H9 (cell line): Measurements from ENCODE around the gene CC2D2B. TPM values are rescaled to one million over a fixed set of nuclear protein-coding genes. Genes with fewer than 3 reads are reported as not detected.
A peak's percentile ranks its signal among the peaks of the same experiment; 100 is the strongest.
"Not testable (repeated sequence)": the region's sequence is repeated elsewhere in the genome, so short reads cannot be mapped to it uniquely, and the experiment has no call there.

Experiments used
- DNase-seq: peaks from one replicate; pipeline ENCODE4 v3.0.0-alpha.2; 2017
- H2AFZ ChIP-seq: one replicate; pipeline ENCODE4 v1.6.1; 2013; ENCODE audit warnings: mild to moderate bottlenecking, low read length, control low read depth, moderate library complexity
- H2AK5ac ChIP-seq: 2 replicates; pipeline ENCODE4 v1.6.1; 2013; ENCODE audit warnings: low read length, control low read depth, mixed read lengths; ENCODE audit not compliant: insufficient read length
- H2BK120ac ChIP-seq: one replicate; pipeline ENCODE4 v1.6.1; 2013; ENCODE audit warnings: low read depth, mild to moderate bottlenecking, low read length, control low read depth, inconsistent platforms; ENCODE audit not compliant: poor library complexity, severe bottlenecking
- H2BK12ac ChIP-seq: 2 replicates; pipeline ENCODE4 v1.6.1; 2013; ENCODE audit warnings: low read length, control low read depth, mixed read lengths, low read depth; ENCODE audit not compliant: insufficient read length
- H2BK15ac ChIP-seq: 2 replicates; pipeline ENCODE4 v1.6.1; 2013; ENCODE audit warnings: low read depth, low read length, control low read depth
- H2BK20ac ChIP-seq: one replicate; pipeline ENCODE4 v1.6.1; 2013; ENCODE audit warnings: low read depth, mild to moderate bottlenecking, low read length, control low read depth, inconsistent platforms; ENCODE audit not compliant: poor library complexity, severe bottlenecking
- H2BK5ac ChIP-seq: 2 replicates; pipeline ENCODE4 v1.6.1; 2013; ENCODE audit warnings: low read length, control low read depth, mixed read lengths; ENCODE audit not compliant: insufficient read length
- H3K14ac ChIP-seq: 2 replicates; pipeline ENCODE4 v1.6.1; 2013; ENCODE audit warnings: low read length, control low read depth; ENCODE audit not compliant: insufficient read depth
- H3K18ac ChIP-seq: 2 replicates; pipeline ENCODE4 v1.6.1; 2013; ENCODE audit warnings: low read depth, mild to moderate bottlenecking, mixed read lengths, low read length, control low read depth; ENCODE audit not compliant: insufficient read length
- H3K23ac ChIP-seq: 2 replicates; pipeline ENCODE4 v1.6.1; 2013; ENCODE audit warnings: low read length, control low read depth, mixed read lengths, low read depth; ENCODE audit not compliant: insufficient read length
- H3K23me2 ChIP-seq: 2 replicates; pipeline ENCODE4 v1.6.1; 2013; ENCODE audit warnings: low read depth, mild to moderate bottlenecking, mixed read lengths, low read length, control low read depth; ENCODE audit not compliant: insufficient read length, poor library complexity, severe bottlenecking
- H3K27ac ChIP-seq: 2 replicates; pipeline ENCODE4 v1.5.1; 2013; ENCODE audit warnings: low read length, control low read depth, mixed read lengths, low read depth; ENCODE audit not compliant: insufficient read length
- H3K27me3 ChIP-seq: 2 replicates; pipeline ENCODE4 v1.6.1; 2013; ENCODE audit warnings: low read length, control low read depth, inconsistent platforms; ENCODE audit not compliant: insufficient read depth
- H3K4ac ChIP-seq: 2 replicates; pipeline ENCODE4 v1.6.1; 2013; ENCODE audit warnings: low read depth, mild to moderate bottlenecking, control low read depth, inconsistent platforms, low read length, moderate library complexity
- H3K4me1 ChIP-seq: 2 replicates; pipeline ENCODE4 v1.6.1; 2013; ENCODE audit warnings: low read length, control low read depth, inconsistent platforms; ENCODE audit not compliant: insufficient read depth
- H3K4me2 ChIP-seq: 2 replicates; pipeline ENCODE4 v1.6.1; 2013; ENCODE audit warnings: low read length, control low read depth, mixed read lengths; ENCODE audit not compliant: insufficient read length, insufficient read depth
- H3K56ac ChIP-seq: 2 replicates; pipeline ENCODE4 v1.6.1; 2013; ENCODE audit warnings: low read depth, mild to moderate bottlenecking, mixed read lengths, low read length, control low read depth; ENCODE audit not compliant: insufficient read length
- H3K79me1 ChIP-seq: 2 replicates; pipeline ENCODE4 v1.6.1; 2013; ENCODE audit warnings: low read depth, mild to moderate bottlenecking, moderate library complexity, low read length, control low read depth, inconsistent platforms; ENCODE audit not compliant: insufficient read depth, poor library complexity, severe bottlenecking
- H3K79me2 ChIP-seq: 2 replicates; pipeline ENCODE4 v1.6.1; 2013; ENCODE audit warnings: low read length, control low read depth, inconsistent platforms; ENCODE audit not compliant: insufficient read depth
- H3K9ac ChIP-seq: 2 replicates; pipeline ENCODE4 v1.6.1; 2013; ENCODE audit warnings: low read length, control low read depth, mixed read lengths; ENCODE audit not compliant: insufficient read length; ENCODE audit errors: extremely low read depth
- H3K9me3 ChIP-seq: one replicate; pipeline ENCODE4 v1.6.1; 2013; ENCODE audit warnings: low read depth, low read length, inconsistent platforms; ENCODE audit not compliant: control insufficient read depth
- H3T11ph ChIP-seq: one replicate; pipeline ENCODE4 v1.6.1; 2013; ENCODE audit warnings: mild to moderate bottlenecking, low read length, control low read depth, inconsistent platforms
- H4K20me1 ChIP-seq: one replicate; pipeline ENCODE4 v1.6.1; 2013; ENCODE audit not compliant: control insufficient read depth, insufficient read length, insufficient read depth
- H4K5ac ChIP-seq: 2 replicates; pipeline ENCODE4 v1.6.1; 2013; ENCODE audit warnings: low read depth, mild to moderate bottlenecking, mixed read lengths, low read length, control low read depth; ENCODE audit not compliant: insufficient read length
- H4K8ac ChIP-seq: replicated peaks from 2 replicates; pipeline ENCODE4 v1.6.1; 2013; ENCODE audit warnings: low read length, control low read depth, mixed read lengths, low read depth; ENCODE audit not compliant: insufficient read length
- H4K91ac ChIP-seq: 2 replicates; pipeline ENCODE4 v1.6.1; 2013; ENCODE audit warnings: low read depth, mild to moderate bottlenecking, moderate library complexity, mixed read lengths, low read length, control low read depth; ENCODE audit not compliant: insufficient read length
- H3K27ac Mint-ChIP-seq, 3 experiments: 2 replicates in 2 of 3; 3 replicates in 1 of 3; pipeline ENCODE4 v1.8.0; 2020 to 2021; ENCODE audit warnings: mixed read lengths in 3 of 3, mild to moderate bottlenecking in 1 of 3, moderate library complexity in 1 of 3
- H3K27me3 Mint-ChIP-seq: 2 replicates; pipeline ENCODE4 v1.8.0; 2021; ENCODE audit warnings: low read depth, mild to moderate bottlenecking, moderate library complexity, mixed read lengths
- H3K36me3 Mint-ChIP-seq, 3 experiments: 2 replicates in 2 of 3; 3 replicates in 1 of 3; pipeline ENCODE4 v1.8.0; 2020 to 2021; ENCODE audit warnings: low read depth in 3 of 3, mixed read lengths in 3 of 3; ENCODE audit not compliant: insufficient read depth in 1 of 3
- H3K4me1 Mint-ChIP-seq, 2 experiments: 2 replicates each; pipeline ENCODE4 v1.8.0; 2020; ENCODE audit warnings: mixed read lengths in 2 of 2
- H3K4me3 Mint-ChIP-seq, 2 experiments: 2 replicates in 1 of 2; 3 replicates in 1 of 2; pipeline ENCODE4 v1.8.0; 2020 to 2021; ENCODE audit warnings: mild to moderate bottlenecking in 2 of 2, mixed read lengths in 2 of 2, moderate library complexity in 1 of 2
- H3K9me3 Mint-ChIP-seq, 2 experiments: 2 replicates in 1 of 2; 3 replicates in 1 of 2; pipeline ENCODE4 v1.8.0; 2020; ENCODE audit warnings: mild to moderate bottlenecking in 2 of 2, mixed read lengths in 2 of 2, moderate library complexity in 1 of 2
- CTCF ChIP-seq: fragments of 200-600 bp; sonication (generic); conservative IDR thresholded peaks from 3 replicates; pipeline ENCODE4 v1.8.0; 2021; ENCODE audit warnings: antibody characterized with exemption, mild to moderate bottlenecking
- whole genome bisulfite sequencing: extraction: QIAGEN DNeasy Blood & Tissue Kit; methylation state at CpG from one replicate; pipeline ENCODE4 v1.1.7; 2013; ENCODE audit warnings: missing lambda C conversion rate, low lambda C conversion rate, mixed read lengths; ENCODE audit not compliant: insufficient read length; ENCODE audit errors: extremely low coverage; 5-methylcytosine and 5-hydroxymethylcytosine counted together
- total RNA-seq: library from RNA; stranded (reverse); gene quantifications from 2 replicates; pipeline ENCODE4 v1.2.1, GENCODE V29; 2021

The CC2D2B gene
- total RNA-seq, 1 experiment from 2014 or later = 0.72 TPM

GRCh38 chr10:95896071-95896850 lies 11.5 kb upstream of the CC2D2B start:
- Histone ChIP-seq H3K9ac (no peak overlapping the region), H2BK12ac (no peak overlapping the region), H2AFZ (no peak overlapping the region), H3K14ac (no peak overlapping the region), H3K27me3 (no peaks in the 10 kb centered on the region), H2BK120ac (no peak overlapping the region), H3K27ac (no peak overlapping the region), H3K4ac (no peak overlapping the region), H4K5ac (no peak overlapping the region), H3K79me1 (no peaks in the 10 kb centered on the region), H3K23me2 (no peaks in the 10 kb centered on the region), H2BK5ac (no peak overlapping the region), H4K8ac (no peak overlapping the region), H3K9me3 (no peaks in the 10 kb centered on the region), H3T11ph (no peak overlapping the region), H3K56ac (no peak overlapping the region), H4K20me1 (no peaks in the 10 kb centered on the region), H4K91ac (no peak overlapping the region), H2AK5ac (no peak overlapping the region), H3K18ac (no peak overlapping the region), H3K79me2 (no peaks in the 10 kb centered on the region), H2BK15ac (no peak overlapping the region), H2BK20ac (no peak overlapping the region), H3K23ac (no peak overlapping the region), H3K4me1 (no peaks in the 10 kb centered on the region), H3K4me2 (no peak overlapping the region)
- H3K4me1 Mint-ChIP-seq = no peaks in the 10 kb centered on the region
- peaks cover 23 to 48% (median 45%) of the 10 kb centered on the region in 3 experiments; a peak in 6 of 7 replicates for H3K36me3 Mint-ChIP-seq
- DNase-seq = no peak
- H3K9me3 Mint-ChIP-seq = no peaks in the 10 kb centered on the region
- no peaks in the 10 kb centered on the region for H3K27me3 Mint-ChIP-seq
- no CpG with 5 or more reads among the region's 4 CpGs for WGBS
- no peak for TF ChIP-seq CTCF
- H3K4me3 Mint-ChIP-seq = no peak overlapping the region
- H3K27ac Mint-ChIP-seq = peak overlapping the region in 1 of 3 experiments; percentile 50; a peak in 1 of 7 replicates

GRCh38 chr10:95905897-95906580 lies 1.7 kb upstream of the CC2D2B start:
- not testable (repeated sequence) for DNase-seq

More at GRCh38 chr10:95905897-95906580, 1.7 kb upstream of the CC2D2B start:
- peak overlapping the region; percentile 11 to 47; a peak in 2 of 5 replicates for H3K4me3 Mint-ChIP-seq
- H3K9ac ChIP-seq, H4K20me1 ChIP-seq, H2BK15ac ChIP-seq, H2BK12ac ChIP-seq, H3K4me2 ChIP-seq, H2BK20ac ChIP-seq, H3T11ph ChIP-seq, H3K27ac Mint-ChIP-seq, H3K23me2 ChIP-seq, H3K4me1 Mint-ChIP-seq, H3K4me1 ChIP-seq, H3K18ac ChIP-seq, H2AFZ ChIP-seq, H3K23ac ChIP-seq, H2BK5ac ChIP-seq, H2AK5ac ChIP-seq, H2BK120ac ChIP-seq, H4K8ac ChIP-seq, H3K27me3 ChIP-seq, H3K56ac ChIP-seq, H3K79me2 ChIP-seq, H4K91ac ChIP-seq, H3K9me3 Mint-ChIP-seq, H3K36me3 Mint-ChIP-seq, H3K27me3 Mint-ChIP-seq, H3K9me3 ChIP-seq, H3K79me1 ChIP-seq, H4K5ac ChIP-seq, H3K4ac ChIP-seq, H3K27ac ChIP-seq, H3K14ac ChIP-seq: not testable (repeated sequence)
- no CpG with 5 or more reads among the region's 12 CpGs for WGBS
